HL-60/S4 treated with phorbol 12-myristate 13-acetate at 8.2 ng/mL for 4 days and 3 days (cell line): ENCODE results near the gene TSR3.
"Not testable (repeated sequence)": the region's sequence is repeated elsewhere in the genome, so short reads cannot be mapped to it uniquely, and the experiment has no call there.

Source experiments
- in situ Hi-C: fragments of 300-500 bp; cut with MboI; formaldehyde crosslinking; loops from 2 replicates; pipeline ENCODE4 v1.15.0; 2022; ENCODE audit warnings: low sequenced_read_pairs

TSR3 gene

DNA sequence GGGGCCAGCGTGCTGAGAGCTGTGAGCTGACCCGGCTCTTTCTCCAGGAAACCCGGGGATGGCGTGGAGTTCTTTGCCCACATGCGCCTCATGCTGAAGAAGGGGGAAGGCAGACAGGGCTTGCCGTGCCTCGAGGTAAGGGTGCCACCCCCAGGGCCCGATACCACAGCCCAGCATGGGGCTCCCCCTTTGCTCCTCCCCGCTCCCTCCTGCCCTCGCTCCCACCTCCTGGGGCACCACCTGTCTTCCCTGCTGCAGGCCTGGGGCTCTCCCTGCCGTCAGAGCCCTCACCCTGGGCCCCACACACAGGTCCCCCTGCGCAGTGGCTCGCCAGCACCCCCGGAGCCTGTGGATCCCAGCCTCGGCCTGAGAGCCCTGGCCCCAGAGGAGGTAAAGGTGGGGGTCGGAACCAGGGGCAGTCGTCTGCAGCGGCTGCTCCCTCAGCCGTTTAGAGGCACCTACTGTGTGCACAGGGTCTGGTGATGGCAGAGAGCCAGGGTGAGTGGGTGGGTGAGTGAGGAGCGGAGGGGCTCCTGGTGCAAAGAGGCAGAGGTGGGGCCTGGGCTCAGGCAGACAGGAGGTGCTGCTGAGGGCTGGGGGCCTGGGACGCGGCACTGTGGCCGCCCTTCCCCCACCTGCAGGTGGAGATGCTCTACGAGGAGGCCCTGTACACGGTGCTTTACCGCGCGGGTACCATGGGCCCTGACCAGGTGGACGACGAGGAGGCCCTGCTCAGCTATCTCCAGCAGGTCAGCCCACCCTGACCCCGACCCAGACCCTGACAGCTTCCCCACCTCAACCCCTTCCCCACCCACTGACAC, 12.6 kb downstream of the TSR3 start:
- in situ Hi-C loops, result no loop called here

GRCh38 chr16:1338119-1338730, 13.5 kb downstream of the TSR3 start:
- in situ Hi-C loops, result no loop called here

GRCh38 chr16:1337486-1337885, 14.2 kb downstream of the TSR3 start:
- in situ Hi-C loops, result no loop called here

DNA sequence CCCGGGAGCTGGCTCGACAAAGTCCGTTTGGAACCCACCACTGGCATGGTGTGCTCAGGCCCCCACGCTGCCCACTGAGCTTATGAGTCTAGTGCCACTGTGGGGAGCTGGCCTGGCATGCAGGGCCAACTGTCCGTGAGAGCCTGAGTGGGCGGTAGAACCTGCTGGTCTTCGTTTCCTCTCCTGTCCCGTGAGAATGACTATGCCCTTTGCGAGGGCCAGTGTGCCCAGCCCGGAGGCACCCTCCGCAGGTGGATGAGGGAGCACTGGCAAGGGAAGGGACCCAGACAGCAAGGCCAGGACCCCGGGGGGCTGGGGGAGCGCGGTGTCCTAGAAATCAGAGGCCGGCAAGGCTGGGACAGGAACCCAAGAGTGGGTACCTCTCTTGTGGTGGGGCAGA, 15.1 kb downstream of the TSR3 start:
- in situ Hi-C loops, result no loop called here

DNA sequence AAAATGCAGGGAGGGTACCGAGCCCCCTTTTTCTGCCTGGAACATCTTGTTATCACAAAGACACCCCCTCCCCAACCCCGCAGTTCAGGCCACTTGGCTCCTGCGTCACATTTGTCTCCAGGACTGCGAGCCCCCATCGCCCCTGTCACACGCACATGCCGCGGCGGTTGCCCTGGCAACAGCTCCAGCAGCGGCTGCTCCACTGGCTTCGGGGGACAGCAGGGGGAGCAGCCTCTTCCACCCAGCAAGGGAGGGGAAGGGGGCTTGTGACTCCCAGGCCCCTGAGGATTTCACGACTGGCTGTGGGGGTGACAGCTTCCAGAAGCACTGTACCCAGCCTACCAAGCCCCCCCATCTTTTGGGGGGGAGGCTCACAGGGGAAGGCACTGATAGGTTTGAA, 15.7 kb downstream of the TSR3 start:
- in situ Hi-C loops, result no loop called here

GRCh38 chr16:1335211-1335971, 16.3 kb downstream of the TSR3 start:
- in situ Hi-C loops, result no loop called here

GRCh38 chr16:1334739-1335138, 16.9 kb downstream of the TSR3 start:
- in situ Hi-C loops, result no loop called here

DNA sequence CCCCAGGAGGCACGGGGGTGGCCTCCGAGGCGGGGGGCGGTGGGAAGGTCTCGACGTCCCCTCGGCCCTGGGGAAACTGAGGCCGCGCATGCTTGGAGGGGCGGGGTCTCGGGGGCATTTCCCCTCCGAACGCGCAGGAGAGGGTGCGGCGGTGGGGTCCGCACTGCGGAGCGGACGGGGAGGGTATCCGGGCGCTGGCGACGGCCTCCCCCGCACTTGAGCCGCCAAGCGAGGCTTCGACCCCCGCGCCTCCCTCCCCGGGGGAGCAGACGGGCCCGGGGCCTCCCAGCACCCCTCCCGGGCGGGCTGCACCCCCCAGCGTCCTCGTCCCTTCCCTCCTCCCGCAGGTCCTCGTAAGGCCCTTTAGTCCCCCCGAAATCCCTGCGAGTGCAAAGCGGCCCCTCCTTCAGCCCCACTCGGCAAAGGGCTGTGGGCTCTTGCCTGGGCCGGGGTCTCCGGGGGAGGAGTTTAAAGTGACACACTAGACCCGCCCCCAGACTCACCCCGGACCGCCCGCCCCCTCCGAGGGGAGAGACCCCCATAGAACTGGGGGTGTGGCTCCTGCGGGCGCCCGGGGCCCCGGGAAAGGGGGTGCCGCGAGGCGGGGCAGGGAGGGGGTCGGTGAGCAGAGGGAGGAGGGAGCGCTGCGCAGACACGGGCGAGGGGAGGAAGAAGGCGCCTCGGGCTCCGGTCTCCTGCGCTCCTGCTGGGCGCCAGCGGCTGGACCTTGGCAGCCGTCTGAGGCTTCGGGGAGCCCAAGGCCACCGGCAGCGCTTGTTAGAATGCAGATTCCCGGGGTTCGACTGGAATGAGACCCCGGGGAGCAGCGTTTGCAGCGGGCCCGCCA, 17.6 kb downstream of the TSR3 start:
- in situ Hi-C loops, result no loop called here

DNA sequence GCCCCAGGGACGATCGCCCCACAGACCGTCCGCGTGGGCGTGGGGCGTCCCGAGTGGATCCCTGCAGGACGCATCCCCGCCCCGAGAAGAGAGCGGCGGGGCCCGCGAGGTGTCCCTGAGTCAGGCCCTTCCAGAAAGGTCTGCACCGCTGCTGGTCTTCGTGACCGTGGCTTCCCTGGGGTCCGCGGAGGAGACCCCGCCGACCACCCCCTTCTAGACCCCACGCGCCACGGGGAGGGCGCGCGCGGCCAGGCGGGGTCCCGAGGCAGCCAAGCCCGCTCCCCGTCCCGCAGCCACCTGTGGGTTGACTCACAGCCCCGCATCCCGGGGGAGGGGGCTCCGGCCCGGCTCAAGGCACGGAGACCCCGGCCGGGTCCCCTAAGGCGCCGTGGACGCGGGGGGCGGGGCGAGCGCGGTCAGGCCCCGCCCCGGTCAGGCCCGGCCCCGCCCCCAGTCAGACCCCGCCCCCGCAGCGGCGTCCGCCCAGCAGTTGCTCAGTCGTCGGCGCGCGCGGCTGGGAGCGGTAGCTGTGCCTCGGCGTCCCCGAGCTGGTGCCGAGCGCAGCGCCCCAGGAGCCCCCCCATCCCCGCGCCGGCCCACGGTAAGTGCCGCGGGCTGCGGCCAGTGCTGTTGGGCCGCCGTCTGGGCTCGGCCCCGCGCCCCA, 18.4 kb downstream of the TSR3 start, which contains the start of gene BAIAP3:
TSS of gene BAIAP3 (plus strand) at position 497 of the 664 bp plus-strand sequence. CDS start 4,905 bp downstream, outside the sequence.
- in situ Hi-C loops, result no loop called here

- in situ Hi-C loops, result no loop called here
These were observed 19.0 kb downstream of the TSR3 start for GRCh38 chr16:1332618-1333148.

GRCh38 chr16:1331712-1332617, 19.7 kb downstream of the TSR3 start:
- in situ Hi-C loops, result no loop called here

- in situ Hi-C loops, result no loop called here
These were observed 20.6 kb downstream of the TSR3 start for GRCh38 chr16:1330931-1331711.

DNA sequence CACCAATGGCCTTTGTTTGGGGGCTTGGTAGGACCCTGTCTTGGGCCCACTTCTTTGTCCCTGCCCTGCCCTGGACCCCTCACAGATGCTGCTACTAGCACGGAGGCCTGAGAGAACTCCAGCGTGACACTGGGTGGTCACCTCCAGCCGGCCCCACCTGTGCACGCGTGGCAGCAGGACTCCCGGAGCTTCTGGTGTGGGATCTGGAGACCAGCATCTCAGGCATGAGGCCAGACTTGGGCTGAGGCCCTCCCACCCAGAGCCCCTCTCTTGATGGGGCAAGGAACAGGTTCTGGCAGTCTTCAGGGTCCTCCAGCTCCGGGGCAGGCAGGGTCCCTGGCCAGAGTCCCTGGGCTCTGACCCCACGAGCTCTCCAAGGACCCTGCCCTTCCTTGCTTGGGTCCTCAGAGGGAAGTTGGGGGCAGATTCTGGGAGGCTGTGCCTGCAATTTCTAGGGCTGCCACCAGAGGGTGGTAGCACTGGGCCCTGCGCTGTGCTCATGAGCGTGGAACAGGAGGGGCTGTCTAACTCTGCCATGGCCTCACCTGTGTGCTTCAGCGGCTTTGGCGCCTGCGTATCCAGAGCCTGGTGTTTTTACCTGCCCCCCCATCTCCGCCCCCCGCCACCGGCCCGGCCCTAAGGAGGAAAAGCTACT, 21.3 kb downstream of the TSR3 start:
- in situ Hi-C loops, result no loop called here

GRCh38 chr16:1328961-1329360, 22.7 kb downstream of the TSR3 start:
- in situ Hi-C loops, result not testable (repeated sequence)

GRCh38 chr16:1328136-1328535, 23.5 kb downstream of the TSR3 start:
- in situ Hi-C loops, result not testable (repeated sequence)

- in situ Hi-C loops, result no loop called here
These were observed 24.1 kb downstream of the TSR3 start for GRCh38 chr16:1327619-1327947.

DNA sequence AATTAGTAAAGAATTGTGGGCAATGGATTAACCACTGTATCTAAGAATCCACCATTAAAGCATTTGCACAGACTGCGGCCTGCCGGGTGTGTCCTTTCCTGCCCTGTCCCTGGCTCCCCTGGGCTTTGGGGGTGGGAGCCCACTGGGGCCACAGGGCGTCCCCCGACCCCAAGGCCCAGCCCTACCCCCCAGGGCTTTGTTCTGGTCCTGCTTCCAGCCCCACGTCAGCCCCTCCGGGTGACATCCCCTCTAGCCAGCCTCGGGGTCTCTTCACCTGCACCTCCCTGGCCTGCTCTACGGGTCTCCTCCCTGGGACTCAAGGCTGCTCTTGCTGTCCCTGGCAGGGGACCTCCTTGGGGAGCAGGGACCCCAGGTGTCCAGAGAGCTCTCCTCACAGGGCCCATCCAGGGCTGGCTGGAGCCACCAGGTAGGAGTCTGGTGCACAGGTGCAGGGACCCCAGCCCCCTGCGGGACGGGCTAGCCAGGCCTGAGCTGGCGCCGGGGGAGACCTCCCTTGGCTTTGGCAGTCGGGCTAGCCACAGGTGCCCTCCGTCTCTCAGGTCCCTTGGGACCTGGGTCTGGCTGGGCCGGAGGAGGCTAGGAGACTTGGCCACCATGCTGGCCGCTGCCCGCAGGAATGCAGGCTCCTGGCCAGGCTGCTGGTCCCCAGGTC, 24.6 kb downstream of the TSR3 start:
- in situ Hi-C loops, result no loop called here
